ENCODE results near the gene ASPA. TPM values are rescaled to one million over a fixed set of nuclear protein-coding genes. Genes with fewer than 3 reads are reported as not detected.

Gene ASPA
- polyA plus RNA-seq, 1 donor (not counting 4 experiments of a cell fraction or from before 2014, with no cell fraction given) = not detected

DNA sequence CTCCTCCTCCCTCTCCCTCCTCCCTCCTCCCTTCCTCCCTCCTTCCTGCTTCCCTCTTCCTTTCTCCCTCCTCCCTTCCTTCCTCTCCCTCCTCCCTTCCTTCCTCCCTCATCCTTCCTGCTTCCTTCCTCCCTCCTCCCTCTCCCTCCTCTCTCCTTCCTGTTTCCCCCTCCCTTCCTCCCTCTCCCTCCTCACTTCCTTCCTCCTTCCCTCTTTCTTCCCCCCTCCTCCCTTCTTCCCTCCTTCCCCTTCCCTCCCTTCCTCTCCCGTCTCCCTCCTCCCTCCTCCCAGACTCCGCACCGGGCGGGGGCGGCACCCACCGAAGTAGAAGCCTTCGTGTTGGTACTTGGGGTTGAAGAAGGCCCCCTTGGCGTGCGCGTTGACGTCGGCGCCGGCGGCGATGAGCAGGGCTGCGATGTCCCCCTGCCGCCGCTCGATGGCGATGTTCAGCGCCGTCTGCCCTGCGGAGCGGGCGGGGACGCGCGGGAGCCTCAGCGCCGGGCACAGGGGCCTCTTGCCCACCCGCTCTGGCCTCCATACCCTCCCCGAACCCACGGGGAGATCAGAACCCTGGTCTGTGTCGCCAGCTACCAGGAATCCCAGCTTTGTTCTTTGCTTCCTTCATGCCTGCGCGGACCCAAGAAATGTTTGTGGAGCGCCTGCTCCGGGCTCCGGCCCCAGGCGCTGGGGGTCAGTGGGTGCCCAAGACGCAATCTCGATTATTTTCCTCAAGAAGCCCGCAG lies 59.6 kb downstream of the ASPA start:
- Histone ChIP-seq H2AFZ (ENCODE audit: control insufficient read depth, low read length) (peak overlapping the region; percentile 86), H3K79me2 (ENCODE audit: control insufficient read depth, insufficient read depth, low read length) (no peaks in the 10 kb centered on the region), H3K4me1 (ENCODE audit: control insufficient read depth, extremely low read depth, insufficient read depth, low read length) (peaks cover 4% of the 10 kb centered on the region), H3K4me2 (ENCODE audit: control insufficient read depth, extremely low read depth, insufficient read depth, low read depth, low read length) (peak overlapping the region; percentile 62), H3K9ac (ENCODE audit: control insufficient read depth, extremely low read depth, insufficient read depth, low read length) (peak overlapping the region; percentile 50), H3K36me3 (ENCODE audit: control insufficient read depth in 2 of 2, extremely low read depth in 1 of 2, insufficient read depth in 2 of 2, low read length in 2 of 2) (peaks cover 2 to 17% of the 10 kb centered on the region in 2 experiments), H3K27me3 (ENCODE audit: control insufficient read depth, extremely low read depth, insufficient read depth, low read length) (no peaks in the 10 kb centered on the region), H3K4me3 (ENCODE audit: control insufficient read depth in 2 of 3, extremely low read depth in 1 of 3, insufficient read depth in 2 of 3, low read depth in 1 of 3, low read length in 3 of 3) (no peak overlapping the region), H4K20me1 (ENCODE audit: control insufficient read depth, extremely low read depth, insufficient read depth, low read length) (no peaks in the 10 kb centered on the region), H3K27ac (ENCODE audit: control insufficient read depth, insufficient read depth, low read length) (no peak overlapping the region), H3K9me1 (ENCODE audit: control insufficient read depth, extremely low read depth, insufficient read depth, low read length) (no peaks in the 10 kb centered on the region), H3K9me3 (ENCODE audit: control insufficient read depth, low read depth, low read length) (no peaks in the 10 kb centered on the region)
- TF ChIP-seq EZH2 (IDR thresholded peaks at IDR 0.05; ENCODE audit: low read length) = no peak
- TF ChIP-seq, protein P1, sequence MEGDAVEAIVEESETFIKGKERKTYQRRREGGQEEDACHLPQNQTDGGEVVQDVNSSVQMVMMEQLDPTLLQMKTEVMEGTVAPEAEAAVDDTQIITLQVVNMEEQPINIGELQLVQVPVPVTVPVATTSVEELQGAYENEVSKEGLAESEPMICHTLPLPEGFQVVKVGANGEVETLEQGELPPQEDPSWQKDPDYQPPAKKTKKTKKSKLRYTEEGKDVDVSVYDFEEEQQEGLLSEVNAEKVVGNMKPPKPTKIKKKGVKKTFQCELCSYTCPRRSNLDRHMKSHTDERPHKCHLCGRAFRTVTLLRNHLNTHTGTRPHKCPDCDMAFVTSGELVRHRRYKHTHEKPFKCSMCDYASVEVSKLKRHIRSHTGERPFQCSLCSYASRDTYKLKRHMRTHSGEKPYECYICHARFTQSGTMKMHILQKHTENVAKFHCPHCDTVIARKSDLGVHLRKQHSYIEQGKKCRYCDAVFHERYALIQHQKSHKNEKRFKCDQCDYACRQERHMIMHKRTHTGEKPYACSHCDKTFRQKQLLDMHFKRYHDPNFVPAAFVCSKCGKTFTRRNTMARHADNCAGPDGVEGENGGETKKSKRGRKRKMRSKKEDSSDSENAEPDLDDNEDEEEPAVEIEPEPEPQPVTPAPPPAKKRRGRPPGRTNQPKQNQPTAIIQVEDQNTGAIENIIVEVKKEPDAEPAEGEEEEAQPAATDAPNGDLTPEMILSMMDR (optimal IDR thresholded peaks at IDR 0.05 in 1 of 3, IDR thresholded peaks at IDR 0.05 in 1 of 3, conservative IDR thresholded peaks at IDR 0.05 in 1 of 3; ENCODE audit: extremely low read depth in 1 of 3, insufficient read depth in 2 of 3, low read length in 3 of 3) = peak; percentile 54 to 89 (median 74)
- dilution Hi-C loops (cut with MboI; ENCODE audit: extremely low pct_ligation_motif_present, low sequenced_read_pairs) = no loop called here
- DNase-seq (ENCODE audit: low read depth, low spot score) (no peak), FAIRE-seq (no peak)

DNA sequence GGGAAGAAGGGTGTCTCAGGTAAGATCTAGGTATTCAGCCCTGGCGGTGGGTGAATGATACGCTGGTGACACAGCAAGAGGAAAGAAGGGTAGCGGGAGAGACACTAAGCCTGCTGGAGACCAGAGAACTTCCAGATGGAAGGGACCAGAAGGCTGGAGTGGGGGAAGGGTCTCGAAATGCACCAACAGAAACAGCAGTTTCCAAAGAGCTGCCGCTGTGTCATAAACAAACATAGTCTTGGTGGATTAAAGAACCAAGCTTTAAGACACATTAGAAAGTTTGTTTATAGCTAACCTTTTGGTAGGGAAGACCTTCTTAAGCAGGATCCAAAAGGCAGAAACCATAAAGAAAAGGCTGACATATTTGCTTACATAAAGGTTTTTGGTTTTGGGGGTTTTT lies 60.9 kb downstream of the ASPA start:
- dilution Hi-C loops (cut with MboI; ENCODE audit: extremely low pct_ligation_motif_present, low sequenced_read_pairs) = no loop called here
- peaks cover 4% of the 10 kb centered on the region for H3K4me1 ChIP-seq (ENCODE audit: control insufficient read depth, extremely low read depth, insufficient read depth, low read length)
- TF ChIP-seq, protein P1 (optimal IDR thresholded peaks at IDR 0.05 in 1 of 3, IDR thresholded peaks at IDR 0.05 in 1 of 3, conservative IDR thresholded peaks at IDR 0.05 in 1 of 3; ENCODE audit: extremely low read depth in 1 of 3, insufficient read depth in 2 of 3, low read length in 3 of 3) = no peak
- no peak for TF ChIP-seq EZH2 (IDR thresholded peaks at IDR 0.05; ENCODE audit: low read length)
- no peaks in the 10 kb centered on the region for H4K20me1 ChIP-seq (ENCODE audit: control insufficient read depth, extremely low read depth, insufficient read depth, low read length)
- DNase-seq (ENCODE audit: low read depth, low spot score) = no peak
- no peaks in the 10 kb centered on the region for H3K9me1 ChIP-seq (ENCODE audit: control insufficient read depth, extremely low read depth, insufficient read depth, low read length)
- no peak overlapping the region for H3K4me2 ChIP-seq (ENCODE audit: control insufficient read depth, extremely low read depth, insufficient read depth, low read depth, low read length)
- H3K4me3 ChIP-seq (ENCODE audit: control insufficient read depth in 2 of 3, extremely low read depth in 1 of 3, insufficient read depth in 2 of 3, low read depth in 1 of 3, low read length in 3 of 3) = no peak overlapping the region
- no peak for FAIRE-seq
- H3K9me3 ChIP-seq (ENCODE audit: control insufficient read depth, low read depth, low read length) = no peaks in the 10 kb centered on the region
- peaks cover 0 to 21% of the 10 kb centered on the region in 2 experiments for H3K36me3 ChIP-seq (ENCODE audit: control insufficient read depth in 2 of 2, extremely low read depth in 1 of 2, insufficient read depth in 2 of 2, low read length in 2 of 2)
- H3K79me2 ChIP-seq (ENCODE audit: control insufficient read depth, insufficient read depth, low read length) = no peaks in the 10 kb centered on the region
- H3K27ac ChIP-seq (ENCODE audit: control insufficient read depth, insufficient read depth, low read length) = no peak overlapping the region
- H2AFZ ChIP-seq (ENCODE audit: control insufficient read depth, low read length) = no peak overlapping the region
- H3K9ac ChIP-seq (ENCODE audit: control insufficient read depth, extremely low read depth, insufficient read depth, low read length) = no peak overlapping the region
- H3K27me3 ChIP-seq (ENCODE audit: control insufficient read depth, extremely low read depth, insufficient read depth, low read length) = no peaks in the 10 kb centered on the region
